Measurements from ENCODE around the gene DSCAML1.

Gene DSCAML1

DNA sequence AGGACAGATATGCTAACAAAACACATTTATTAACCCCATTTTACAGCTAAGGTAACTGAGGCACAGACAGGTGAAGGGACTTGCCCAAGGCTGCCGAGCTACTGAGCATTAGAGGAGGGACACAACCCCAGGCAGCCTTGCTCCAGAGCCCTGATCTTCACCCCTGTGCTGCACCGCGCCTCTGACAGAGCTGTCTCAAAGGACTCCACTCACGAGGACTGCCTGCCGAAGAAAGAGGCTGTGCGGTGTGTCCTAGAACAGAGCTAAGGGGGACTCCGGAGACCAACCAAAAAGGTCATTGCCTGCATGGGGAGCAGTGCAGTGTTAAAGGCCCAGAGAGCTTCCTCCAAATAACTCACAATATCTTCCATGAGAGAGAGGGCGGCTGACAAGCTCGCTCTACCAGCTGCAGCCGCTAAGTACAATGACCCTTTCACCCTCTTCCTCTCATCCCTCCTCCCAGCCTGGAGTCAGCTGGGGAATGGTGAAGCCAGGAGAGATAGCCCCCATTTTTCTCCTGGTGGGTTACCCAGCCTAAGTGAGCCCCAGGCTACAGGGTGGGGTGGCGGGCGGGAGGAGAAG lies 119.2 kb downstream of the DSCAML1 start:
- H3K27me3 ChIP-seq (ENCODE audit: control insufficient read depth, insufficient read depth, low read length) = peaks cover 33% of the 10 kb centered on the region
- H3K4me1 ChIP-seq (ENCODE audit: control insufficient read depth, insufficient read depth, low read length) = no peaks in the 10 kb centered on the region
- H3K4me3 ChIP-seq (ENCODE audit: low read length) = no peak overlapping the region
- H3K9ac ChIP-seq (ENCODE audit: low read depth, low read length) = no peak overlapping the region
- H3K4me2 ChIP-seq (ENCODE audit: low read length) = no peak overlapping the region
- no peaks in the 10 kb centered on the region for H3K36me3 ChIP-seq (ENCODE audit: insufficient read depth, low read length)
- H3K9me3 ChIP-seq (replicated peaks; ENCODE audit: low read length) = no peaks in the 10 kb centered on the region

DNA sequence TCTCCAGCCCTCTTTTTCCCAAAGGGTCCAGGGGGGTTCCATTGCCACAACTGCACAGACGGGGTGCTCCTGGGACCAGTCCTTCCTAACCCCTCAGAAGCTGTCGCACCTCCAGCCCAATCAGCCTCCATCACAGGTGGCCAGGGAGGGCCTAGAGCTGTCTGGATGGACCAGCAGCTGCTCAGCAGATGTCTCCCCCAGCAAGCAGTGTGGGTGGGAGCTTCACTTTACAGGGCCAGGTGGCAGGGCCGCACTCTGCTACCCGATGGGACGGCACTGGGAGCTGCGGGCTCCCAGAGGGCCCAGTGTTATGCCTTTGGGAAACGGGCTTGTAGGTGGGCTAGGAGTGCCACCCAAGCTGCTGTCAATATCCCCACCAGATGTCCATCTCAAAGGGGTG lies 120.5 kb downstream of the DSCAML1 start:
- Histone ChIP-seq H3K36me3 (ENCODE audit: insufficient read depth, low read length) (no peaks in the 10 kb centered on the region), H3K27me3 (ENCODE audit: control insufficient read depth, insufficient read depth, low read length) (peaks cover 27% of the 10 kb centered on the region), H3K9ac (ENCODE audit: low read depth, low read length) (no peak overlapping the region), H3K4me2 (ENCODE audit: low read length) (no peak overlapping the region), H3K9me3 (replicated peaks; ENCODE audit: low read length) (no peaks in the 10 kb centered on the region), H3K4me3 (ENCODE audit: low read length) (no peak overlapping the region), H3K4me1 (ENCODE audit: control insufficient read depth, insufficient read depth, low read length) (no peaks in the 10 kb centered on the region)

DNA sequence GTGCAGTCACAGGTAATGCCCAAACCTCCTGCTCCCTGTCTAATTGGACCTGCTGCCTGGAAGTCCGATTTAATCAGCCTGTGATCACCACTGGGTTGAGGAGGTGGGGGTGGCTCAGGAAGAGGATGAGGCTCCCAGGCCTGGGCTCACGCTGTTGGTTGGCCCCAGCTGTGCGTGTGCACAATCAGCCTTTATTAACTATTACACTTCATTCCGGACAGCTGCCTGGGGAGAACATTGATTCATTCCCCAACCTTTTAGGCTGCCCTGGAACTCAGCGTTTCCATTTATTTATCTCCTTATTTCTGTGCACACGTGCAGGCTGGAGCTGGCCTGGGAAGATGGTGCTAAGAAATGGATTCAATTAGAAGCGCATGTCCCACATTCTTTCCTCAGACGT lies 123.4 kb downstream of the DSCAML1 start:
- Histone ChIP-seq H3K9me3 (replicated peaks; ENCODE audit: low read length) (no peaks in the 10 kb centered on the region), H3K36me3 (ENCODE audit: insufficient read depth, low read length) (no peaks in the 10 kb centered on the region), H3K4me2 (ENCODE audit: low read length) (no peak overlapping the region), H3K27me3 (ENCODE audit: control insufficient read depth, insufficient read depth, low read length) (peaks cover 22% of the 10 kb centered on the region), H3K4me1 (ENCODE audit: control insufficient read depth, insufficient read depth, low read length) (no peaks in the 10 kb centered on the region), H3K4me3 (ENCODE audit: low read length) (no peak overlapping the region), H3K9ac (ENCODE audit: low read depth, low read length) (no peak overlapping the region)

DNA sequence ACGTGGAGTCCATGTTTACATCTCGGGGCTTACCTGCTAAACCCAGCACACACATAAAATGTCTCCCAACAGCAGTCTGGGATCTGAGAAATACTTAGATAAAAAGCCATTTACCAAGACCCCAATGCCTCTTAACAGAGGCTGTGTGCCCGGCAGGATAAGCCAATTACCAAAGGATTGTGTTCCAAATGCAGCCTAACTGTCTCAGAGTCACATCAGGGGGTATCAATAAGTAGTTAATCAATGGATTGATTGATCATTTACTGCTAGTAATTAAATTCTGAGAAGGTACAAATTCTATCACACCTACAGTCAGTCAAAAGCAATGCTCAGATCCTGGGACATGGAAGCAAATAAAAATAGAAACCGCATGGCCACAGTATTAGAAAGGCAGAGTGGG lies 125.6 kb downstream of the DSCAML1 start:
- Histone ChIP-seq H3K36me3 (ENCODE audit: insufficient read depth, low read length) (no peaks in the 10 kb centered on the region), H3K9ac (ENCODE audit: low read depth, low read length) (no peak overlapping the region), H3K9me3 (replicated peaks; ENCODE audit: low read length) (no peaks in the 10 kb centered on the region), H3K27me3 (ENCODE audit: control insufficient read depth, insufficient read depth, low read length) (peaks cover 21% of the 10 kb centered on the region), H3K4me3 (ENCODE audit: low read length) (no peak overlapping the region), H3K4me1 (ENCODE audit: control insufficient read depth, insufficient read depth, low read length) (no peaks in the 10 kb centered on the region), H3K4me2 (ENCODE audit: low read length) (no peak overlapping the region)

DNA sequence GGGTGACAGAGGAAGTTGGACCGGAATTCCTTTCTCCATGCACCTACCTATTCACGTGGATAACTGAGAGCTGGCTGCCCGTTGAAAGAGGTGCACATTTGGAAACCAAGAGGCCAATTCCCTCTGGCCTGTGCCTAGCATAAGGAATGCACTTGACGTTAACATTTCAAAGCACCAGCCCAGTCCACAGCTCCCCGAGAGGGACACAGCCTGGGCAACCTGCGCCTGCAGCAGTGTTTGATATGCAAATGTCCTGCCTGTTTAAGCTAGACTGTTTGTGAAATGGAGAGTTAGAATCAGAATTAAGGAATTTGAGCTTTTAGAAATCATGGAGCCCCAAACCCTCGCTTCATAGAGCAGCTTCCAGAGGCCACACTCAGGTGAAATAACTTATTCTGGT lies 126.1 kb downstream of the DSCAML1 start:
- H3K4me3 ChIP-seq (ENCODE audit: low read length) = no peak overlapping the region
- H3K9me3 ChIP-seq (replicated peaks; ENCODE audit: low read length) = no peaks in the 10 kb centered on the region
- H3K36me3 ChIP-seq (ENCODE audit: insufficient read depth, low read length) = no peaks in the 10 kb centered on the region
- H3K27me3 ChIP-seq (ENCODE audit: control insufficient read depth, insufficient read depth, low read length) = peaks cover 18% of the 10 kb centered on the region
- H3K4me1 ChIP-seq (ENCODE audit: control insufficient read depth, insufficient read depth, low read length) = no peaks in the 10 kb centered on the region
- H3K9ac ChIP-seq (ENCODE audit: low read depth, low read length) = no peak overlapping the region
- H3K4me2 ChIP-seq (ENCODE audit: low read length) = no peak overlapping the region

DNA sequence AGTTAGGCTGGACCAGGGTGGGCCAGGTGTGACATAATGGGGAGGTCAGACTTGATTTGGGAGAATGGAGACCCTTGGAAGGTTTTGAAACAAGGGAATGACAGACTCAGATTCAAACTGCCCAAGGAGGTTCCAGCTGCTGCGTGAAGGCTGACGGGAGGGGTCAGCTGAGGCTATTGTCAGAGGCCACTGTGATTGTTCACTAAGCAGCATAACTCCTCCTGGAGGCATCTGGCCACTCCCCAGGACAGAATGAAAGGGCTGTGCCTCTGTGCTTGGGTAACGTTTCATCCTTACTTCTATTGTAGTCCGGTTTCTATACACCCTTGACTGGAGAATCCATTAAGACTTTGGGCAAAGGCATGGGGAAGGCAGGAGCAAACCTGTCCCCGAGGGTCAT lies 126.6 kb downstream of the DSCAML1 start:
- H3K9me3 ChIP-seq (replicated peaks; ENCODE audit: low read length) = no peaks in the 10 kb centered on the region
- H3K27me3 ChIP-seq (ENCODE audit: control insufficient read depth, insufficient read depth, low read length) = peaks cover 18% of the 10 kb centered on the region
- H3K9ac ChIP-seq (ENCODE audit: low read depth, low read length) = no peak overlapping the region
- H3K4me1 ChIP-seq (ENCODE audit: control insufficient read depth, insufficient read depth, low read length) = no peaks in the 10 kb centered on the region
- no peak overlapping the region for H3K4me2 ChIP-seq (ENCODE audit: low read length)
- no peak overlapping the region for H3K4me3 ChIP-seq (ENCODE audit: low read length)
- no peaks in the 10 kb centered on the region for H3K36me3 ChIP-seq (ENCODE audit: insufficient read depth, low read length)

DNA sequence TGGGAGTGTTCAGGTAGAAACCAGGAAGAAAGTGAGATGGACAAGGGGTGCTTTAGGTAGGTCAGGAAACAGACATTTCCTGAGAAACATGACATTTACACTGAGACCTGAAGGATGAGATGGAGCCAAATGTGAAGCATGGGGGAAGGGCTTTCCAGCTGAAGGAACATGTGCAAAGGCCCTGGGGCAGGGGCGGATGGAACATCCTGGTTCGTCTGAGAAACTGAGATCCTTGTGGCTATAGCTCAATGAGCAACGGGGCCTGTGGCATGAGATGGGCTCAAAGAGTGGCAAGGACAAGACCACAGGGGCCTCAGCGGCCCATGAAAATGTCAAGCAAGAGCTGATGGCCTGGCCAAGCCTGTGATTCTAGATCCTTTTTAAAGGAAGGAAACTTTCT lies 127.4 kb downstream of the DSCAML1 start:
- Histone ChIP-seq H3K9ac (ENCODE audit: low read depth, low read length) (no peak overlapping the region), H3K36me3 (ENCODE audit: insufficient read depth, low read length) (no peaks in the 10 kb centered on the region), H3K4me1 (ENCODE audit: control insufficient read depth, insufficient read depth, low read length) (no peaks in the 10 kb centered on the region), H3K4me2 (ENCODE audit: low read length) (no peak overlapping the region), H3K27me3 (ENCODE audit: control insufficient read depth, insufficient read depth, low read length) (peaks cover 15% of the 10 kb centered on the region), H3K4me3 (ENCODE audit: low read length) (no peak overlapping the region), H3K9me3 (replicated peaks; ENCODE audit: low read length) (no peaks in the 10 kb centered on the region)

DNA sequence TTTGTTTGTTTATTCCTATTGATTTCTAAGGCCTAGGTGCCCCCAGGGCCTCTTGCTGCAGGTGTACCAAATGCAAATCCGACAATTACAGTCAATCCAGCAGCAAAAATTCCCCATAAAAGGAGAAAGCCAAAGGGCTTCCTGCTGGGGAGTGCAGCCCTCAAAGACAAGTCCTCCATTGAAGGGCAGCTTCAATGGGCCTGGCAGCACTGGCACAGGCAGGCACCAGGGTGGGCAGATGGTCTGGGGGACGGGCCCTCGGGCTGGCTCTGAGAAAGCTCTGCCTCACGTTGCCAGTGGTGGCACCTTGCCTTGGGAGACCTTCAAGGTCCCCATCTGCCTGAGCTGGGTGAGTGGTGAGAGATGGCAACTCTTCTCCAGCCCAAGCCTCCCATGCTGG lies 128.0 kb downstream of the DSCAML1 start:
- H3K36me3 ChIP-seq (ENCODE audit: insufficient read depth, low read length) = no peaks in the 10 kb centered on the region
- H3K4me1 ChIP-seq (ENCODE audit: control insufficient read depth, insufficient read depth, low read length) = no peaks in the 10 kb centered on the region
- H3K4me2 ChIP-seq (ENCODE audit: low read length) = no peak overlapping the region
- no peak overlapping the region for H3K9ac ChIP-seq (ENCODE audit: low read depth, low read length)
- H3K4me3 ChIP-seq (ENCODE audit: low read length) = no peak overlapping the region
- peaks cover 12% of the 10 kb centered on the region for H3K27me3 ChIP-seq (ENCODE audit: control insufficient read depth, insufficient read depth, low read length)
- no peaks in the 10 kb centered on the region for H3K9me3 ChIP-seq (replicated peaks; ENCODE audit: low read length)

DNA sequence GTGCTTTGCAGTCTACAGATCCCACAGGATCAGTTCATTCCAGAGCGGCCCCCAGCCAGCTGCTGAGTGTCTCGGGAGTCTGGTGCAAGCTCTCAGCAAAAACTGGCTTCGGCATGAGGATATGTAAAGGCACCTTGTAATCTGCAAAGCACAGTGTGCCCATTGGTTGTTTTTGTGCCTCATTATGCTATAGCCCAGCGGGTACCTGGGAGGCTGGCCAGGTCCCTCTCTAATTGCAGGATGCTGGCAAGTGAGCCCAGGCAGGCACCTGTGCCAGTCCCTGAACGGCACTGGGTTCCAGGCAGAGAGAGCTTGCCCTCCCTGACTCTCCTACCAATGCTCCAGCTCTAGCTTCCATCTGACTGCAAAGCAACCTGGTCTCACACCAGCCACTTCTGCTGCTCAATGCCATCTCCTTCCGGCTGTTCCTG lies 128.7 kb downstream of the DSCAML1 start:
- Histone ChIP-seq H3K36me3 (ENCODE audit: insufficient read depth, low read length) (no peaks in the 10 kb centered on the region), H3K9me3 (replicated peaks; ENCODE audit: low read length) (no peaks in the 10 kb centered on the region), H3K4me1 (ENCODE audit: control insufficient read depth, insufficient read depth, low read length) (no peaks in the 10 kb centered on the region), H3K4me2 (ENCODE audit: low read length) (no peak overlapping the region), H3K9ac (ENCODE audit: low read depth, low read length) (no peak overlapping the region), H3K4me3 (ENCODE audit: low read length) (no peak overlapping the region), H3K27me3 (ENCODE audit: control insufficient read depth, insufficient read depth, low read length) (peaks cover 12% of the 10 kb centered on the region)

DNA sequence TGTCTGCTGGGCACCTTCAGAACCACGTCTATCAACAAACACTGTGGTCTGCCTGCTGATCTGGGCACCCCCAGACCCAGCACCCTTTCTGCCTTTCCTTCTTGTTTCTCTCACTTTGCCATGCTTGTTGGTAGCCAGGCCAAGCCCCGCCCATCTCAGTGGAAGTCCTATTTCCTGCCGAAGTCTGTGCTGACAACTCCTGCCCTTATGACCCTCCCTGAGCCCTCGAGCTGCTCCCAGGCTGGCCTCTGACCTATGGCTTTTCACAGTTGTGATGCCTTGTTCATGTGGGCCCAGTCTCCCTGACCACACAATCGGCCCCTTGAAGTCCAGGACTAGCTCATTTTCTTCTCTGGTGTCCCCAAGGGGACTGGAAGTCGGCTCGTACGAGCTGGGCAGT lies 132.1 kb downstream of the DSCAML1 start:
- H3K27me3 ChIP-seq (ENCODE audit: control insufficient read depth, insufficient read depth, low read length) = peaks cover 8% of the 10 kb centered on the region

DNA sequence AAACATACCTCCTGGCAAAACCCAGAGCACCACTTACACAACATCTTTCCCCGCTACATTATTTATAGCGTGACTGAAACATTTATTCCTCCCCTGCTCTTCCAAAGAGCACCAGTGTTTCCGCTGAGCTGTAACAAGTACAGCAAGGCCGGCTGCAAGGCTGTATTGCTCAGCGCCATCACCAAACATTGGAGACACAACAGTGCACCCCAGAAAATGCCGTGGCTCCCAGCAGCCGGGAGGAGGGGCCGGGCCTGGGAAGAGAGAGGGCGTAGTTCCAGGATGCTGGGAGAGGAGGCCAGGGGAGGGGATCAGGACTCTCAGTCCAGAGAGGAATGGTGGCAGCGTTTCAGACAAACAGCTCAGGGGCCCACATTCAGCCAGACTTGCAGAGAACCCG lies 133.2 kb downstream of the DSCAML1 start:
- Histone ChIP-seq H3K9ac (ENCODE audit: low read depth, low read length) (no peak overlapping the region), H3K4me1 (ENCODE audit: control insufficient read depth, insufficient read depth, low read length) (no peaks in the 10 kb centered on the region), H3K36me3 (ENCODE audit: insufficient read depth, low read length) (no peaks in the 10 kb centered on the region), H3K4me2 (ENCODE audit: low read length) (no peak overlapping the region), H3K9me3 (replicated peaks; ENCODE audit: low read length) (no peaks in the 10 kb centered on the region), H3K27me3 (ENCODE audit: control insufficient read depth, insufficient read depth, low read length) (peaks cover 8% of the 10 kb centered on the region), H3K4me3 (ENCODE audit: low read length) (no peak overlapping the region)

More for the DNA sequence above, 132.1 kb downstream of the DSCAML1 start:
- Histone ChIP-seq H3K36me3 (ENCODE audit: insufficient read depth, low read length) (no peaks in the 10 kb centered on the region), H3K4me2 (ENCODE audit: low read length) (no peak overlapping the region), H3K9ac (ENCODE audit: low read depth, low read length) (no peak overlapping the region), H3K4me3 (ENCODE audit: low read length) (no peak overlapping the region), H3K9me3 (replicated peaks; ENCODE audit: low read length) (no peaks in the 10 kb centered on the region), H3K4me1 (ENCODE audit: control insufficient read depth, insufficient read depth, low read length) (no peaks in the 10 kb centered on the region)

DNA sequence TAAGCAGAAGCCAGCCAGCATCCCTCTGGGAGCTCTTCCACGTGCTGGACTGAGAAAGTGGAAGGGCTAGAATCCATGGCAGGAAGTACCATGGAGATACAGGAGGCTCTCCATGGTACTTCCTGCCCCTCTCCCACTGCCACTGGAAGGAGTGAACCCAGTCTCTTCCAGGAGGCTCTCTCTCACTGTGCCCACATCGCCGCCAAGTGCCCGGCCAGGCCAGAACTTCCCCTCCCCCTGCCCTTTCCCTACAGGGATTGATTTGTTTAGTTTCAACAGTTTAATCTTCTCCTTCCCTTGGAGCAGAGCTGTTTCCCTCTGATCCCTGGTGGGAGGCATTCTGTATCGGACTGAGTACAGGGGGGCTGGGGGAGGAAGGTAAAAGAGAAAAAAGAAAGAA lies 133.6 kb downstream of the DSCAML1 start:
- Histone ChIP-seq H3K27me3 (ENCODE audit: control insufficient read depth, insufficient read depth, low read length) (peaks cover 9% of the 10 kb centered on the region), H3K9me3 (replicated peaks; ENCODE audit: low read length) (no peaks in the 10 kb centered on the region), H3K9ac (ENCODE audit: low read depth, low read length) (no peak overlapping the region), H3K4me1 (ENCODE audit: control insufficient read depth, insufficient read depth, low read length) (no peaks in the 10 kb centered on the region), H3K36me3 (ENCODE audit: insufficient read depth, low read length) (no peaks in the 10 kb centered on the region), H3K4me3 (ENCODE audit: low read length) (no peak overlapping the region), H3K4me2 (ENCODE audit: low read length) (no peak overlapping the region)
